HUES64 (cell line): Measurements from ENCODE around the gene RNF126.
A peak's percentile ranks its signal among the peaks of the same experiment; 100 is the strongest.

Experiments used
- H3K27ac ChIP-seq: 2 replicates; pipeline ENCODE4 v1.7.0; 2013; ENCODE audit warnings: low read depth, low read length, inconsistent platforms
- H3K27me3 ChIP-seq: 2 replicates; pipeline ENCODE4 v1.6.1; 2013; ENCODE audit warnings: mild to moderate bottlenecking, low read length; ENCODE audit not compliant: insufficient read depth
- H3K36me3 ChIP-seq: 2 replicates; pipeline ENCODE4 v1.6.1; 2013; ENCODE audit warnings: mild to moderate bottlenecking, low read length; ENCODE audit not compliant: insufficient read depth
- H3K4me1 ChIP-seq: 2 replicates; pipeline ENCODE4 v1.6.1; 2013; ENCODE audit warnings: mild to moderate bottlenecking, low read length, moderate library complexity; ENCODE audit not compliant: insufficient read depth
- H3K4me3 ChIP-seq: 2 replicates; pipeline ENCODE4 v1.5.1; 2013; ENCODE audit warnings: mild to moderate bottlenecking, low read length, moderate library complexity
- H3K9ac ChIP-seq: 2 replicates; pipeline ENCODE4 v1.6.1; 2013; ENCODE audit warnings: mild to moderate bottlenecking, low read depth, low read length
- H3K9me3 ChIP-seq: 2 replicates; pipeline ENCODE4 v1.6.1; 2013; ENCODE audit warnings: low read depth, low read length; ENCODE audit not compliant: insufficient read depth
- WGBS: fragments of 150-250, 120-280 bp; methylation state at CpG from one replicate; pipeline ENCODE4 v1.1.7; 2013; ENCODE audit warnings: missing lambda C conversion rate; 5-methylcytosine and 5-hydroxymethylcytosine counted together

The RNF126 gene

DNA sequence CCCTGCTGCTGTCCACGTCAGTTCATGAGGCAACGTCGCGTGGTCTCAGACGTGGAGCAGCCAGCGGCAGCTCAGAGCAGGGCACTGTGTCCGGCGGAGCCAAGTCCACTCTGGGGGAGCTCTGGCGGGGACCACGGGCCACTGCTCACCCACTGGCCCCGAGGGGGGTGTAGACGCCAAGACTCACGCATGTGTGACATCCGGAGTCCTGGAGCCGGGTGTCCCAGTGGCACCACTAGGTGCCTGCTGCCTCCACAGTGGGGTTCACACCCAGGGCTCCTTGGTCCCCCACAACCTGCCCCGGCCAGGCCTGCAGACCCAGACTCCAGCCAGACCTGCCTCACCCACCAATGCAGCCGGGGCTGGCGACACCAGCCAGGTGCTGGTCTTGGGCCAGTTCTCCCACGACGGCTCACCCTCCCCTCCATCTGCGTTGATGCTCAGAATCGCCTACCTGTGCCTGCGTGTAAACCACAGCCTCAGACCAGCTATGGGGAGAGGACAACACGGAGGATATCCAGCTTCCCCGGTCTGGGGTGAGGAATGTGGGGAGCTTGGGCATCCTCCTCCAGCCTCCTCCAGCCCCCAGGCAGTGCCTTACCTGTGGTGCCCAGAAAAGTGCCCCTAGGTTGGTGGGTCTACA is 19.8 kb upstream of the RNF126 start:
- 94% methylated on average over 25 of the region's 25 CpGs for WGBS
- no peak overlapping the region for H3K9ac ChIP-seq
- no peaks in the 10 kb centered on the region for H3K4me1 ChIP-seq
- H3K4me3 ChIP-seq = no peak overlapping the region
- no peaks in the 10 kb centered on the region for H3K27me3 ChIP-seq
- no peaks in the 10 kb centered on the region for H3K36me3 ChIP-seq
- H3K27ac ChIP-seq = no peak overlapping the region
- H3K9me3 ChIP-seq = no peaks in the 10 kb centered on the region

DNA sequence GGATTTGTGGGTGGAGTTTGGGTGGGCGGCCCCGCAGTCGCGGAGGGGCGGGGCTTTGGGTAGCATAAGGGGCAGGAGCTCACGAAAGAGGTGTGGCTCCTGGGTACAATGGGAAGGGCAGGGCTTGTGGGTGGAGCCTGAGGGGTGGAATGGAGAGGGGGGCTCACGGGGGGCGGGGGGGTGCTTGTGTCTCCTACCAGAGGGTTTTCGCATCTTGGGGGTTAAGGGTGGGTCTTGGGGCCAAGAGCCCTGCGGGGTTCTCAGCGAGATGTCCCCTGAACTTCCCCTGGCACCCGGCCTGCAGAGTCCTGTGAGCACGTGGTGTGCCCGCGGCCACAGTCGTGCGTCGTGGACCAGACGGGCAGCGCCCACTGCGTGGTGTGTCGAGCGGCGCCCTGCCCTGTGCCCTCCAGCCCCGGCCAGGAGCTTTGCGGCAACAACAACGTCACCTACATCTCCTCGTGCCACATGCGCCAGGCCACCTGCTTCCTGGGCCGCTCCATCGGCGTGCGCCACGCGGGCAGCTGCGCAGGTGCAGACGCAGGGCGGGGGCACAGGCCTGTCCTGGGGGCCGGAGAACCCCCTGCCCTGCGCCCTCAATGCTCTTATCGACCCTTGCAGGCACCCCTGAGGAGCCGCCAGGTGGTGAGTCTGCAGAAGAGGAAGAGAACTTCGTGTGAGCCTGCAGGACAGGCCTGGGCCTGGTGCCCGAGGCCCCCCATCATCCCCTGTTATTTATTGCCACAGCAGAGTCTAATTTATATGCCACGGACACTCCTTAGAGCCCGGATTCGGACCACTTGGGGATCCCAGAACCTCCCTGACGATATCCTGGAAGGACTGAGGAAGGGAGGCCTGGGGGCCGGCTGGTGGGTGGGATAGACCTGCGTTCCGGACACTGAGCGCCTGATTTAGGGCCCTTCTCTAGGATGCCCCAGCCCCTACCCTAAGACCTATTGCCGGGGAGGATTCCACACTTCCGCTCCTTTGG is 18.3 kb upstream of the RNF126 start:
- 82% methylated on average over 54 of the region's 54 CpGs for WGBS
- Histone ChIP-seq H3K27ac (no peak overlapping the region), H3K9me3 (no peaks in the 10 kb centered on the region), H3K4me3 (peak overlapping the region; percentile 98), H3K4me1 (no peaks in the 10 kb centered on the region), H3K36me3 (no peaks in the 10 kb centered on the region), H3K9ac (peak overlapping the region; percentile 87; the same call in 1 of the 2 replicates), H3K27me3 (peaks cover 7% of the 10 kb centered on the region)

DNA sequence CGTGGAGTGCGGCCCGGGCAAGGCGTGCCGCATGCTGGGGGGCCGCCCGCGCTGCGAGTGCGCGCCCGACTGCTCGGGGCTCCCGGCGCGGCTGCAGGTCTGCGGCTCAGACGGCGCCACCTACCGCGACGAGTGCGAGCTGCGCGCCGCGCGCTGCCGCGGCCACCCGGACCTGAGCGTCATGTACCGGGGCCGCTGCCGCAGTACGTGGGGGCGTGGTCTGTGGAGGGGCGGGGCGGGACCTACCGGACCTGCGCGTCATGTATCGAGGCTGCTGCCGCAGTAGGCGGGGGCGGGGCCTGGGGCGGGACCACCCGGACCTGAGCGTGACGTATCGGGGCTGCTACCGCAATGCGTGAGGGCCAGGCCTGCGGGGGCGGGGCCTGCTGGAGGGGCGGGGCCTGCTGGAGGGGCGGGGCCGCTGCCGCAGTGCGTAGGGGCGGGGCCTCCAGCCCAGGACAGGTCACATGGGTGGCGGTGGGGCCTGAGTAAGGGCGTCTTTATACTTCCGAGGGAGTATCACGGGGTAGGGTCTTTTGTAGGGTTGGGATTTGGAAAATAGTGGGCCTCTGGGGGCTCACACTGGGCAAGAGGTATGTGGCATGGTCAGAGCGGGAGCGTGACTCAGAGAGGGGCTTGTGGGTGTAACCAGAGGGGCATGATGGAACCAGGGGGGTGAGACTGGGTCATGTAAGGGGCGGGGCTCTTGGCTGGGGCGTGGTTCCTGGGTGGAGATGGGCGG is 17.4 kb upstream of the RNF126 start:
- H3K36me3 ChIP-seq = no peaks in the 10 kb centered on the region
- peak overlapping the region; percentile 88 for H3K9ac ChIP-seq
- H3K4me3 ChIP-seq = peak overlapping the region; percentile 98
- under 1% methylated on average over 70 of the region's 70 CpGs for WGBS
- no peaks in the 10 kb centered on the region for H3K9me3 ChIP-seq
- H3K27ac ChIP-seq = peak overlapping the region; percentile 87
- peaks cover 14% of the 10 kb centered on the region for H3K27me3 ChIP-seq
- H3K4me1 ChIP-seq = no peaks in the 10 kb centered on the region

DNA sequence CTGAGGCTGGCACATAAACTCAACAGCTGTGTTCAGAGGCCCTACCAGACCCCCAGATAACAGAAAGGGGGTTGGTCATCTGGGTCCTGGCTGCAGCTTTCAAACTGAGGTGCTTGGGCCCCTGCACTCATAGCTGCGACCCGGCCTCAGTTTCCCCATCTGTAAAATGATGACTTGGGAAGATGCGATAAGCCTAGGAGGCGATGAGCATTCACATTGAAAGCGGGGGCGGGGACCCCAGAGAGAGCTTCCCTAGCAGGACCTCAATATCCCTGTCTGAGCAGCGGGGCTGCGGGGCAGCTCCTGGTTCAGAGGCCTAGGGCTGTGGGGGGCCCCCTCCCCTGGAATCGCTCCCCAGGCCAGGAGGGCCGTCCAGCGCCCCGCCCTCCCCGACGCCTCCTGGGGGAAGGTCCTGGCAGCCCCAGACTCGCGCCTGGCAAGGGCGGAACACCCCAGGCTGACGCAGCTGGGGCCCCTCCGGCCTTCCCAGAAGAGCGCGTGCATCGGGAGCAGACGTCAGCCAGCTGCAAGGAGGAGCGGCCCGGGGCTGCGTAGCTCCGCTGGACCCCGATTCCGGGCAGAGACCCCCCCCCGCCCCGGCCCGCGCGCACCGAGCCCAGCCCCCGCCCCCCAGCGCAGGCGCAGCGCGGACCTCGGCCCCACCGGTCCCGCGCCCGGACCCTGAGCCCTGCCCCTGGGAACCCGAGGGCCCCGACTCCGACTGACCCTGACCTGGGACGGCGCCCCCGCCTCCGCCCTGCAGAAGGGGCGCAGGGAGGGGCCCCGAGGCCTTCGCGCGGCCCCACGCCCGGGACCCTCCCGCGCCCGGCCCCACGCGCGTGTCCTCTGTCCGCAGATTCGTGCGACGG is 16.6 kb upstream of the RNF126 start:
- 6% methylated on average over 69 of the region's 69 CpGs for WGBS
- Histone ChIP-seq H3K9ac (peak overlapping the region; percentile 88), H3K4me3 (peak overlapping the region; percentile 84), H3K27me3 (peaks cover 19% of the 10 kb centered on the region), H3K4me1 (no peaks in the 10 kb centered on the region), H3K27ac (peak overlapping the region; percentile 87; the same call in 1 of the 2 replicates), H3K36me3 (no peaks in the 10 kb centered on the region), H3K9me3 (no peaks in the 10 kb centered on the region)

DNA sequence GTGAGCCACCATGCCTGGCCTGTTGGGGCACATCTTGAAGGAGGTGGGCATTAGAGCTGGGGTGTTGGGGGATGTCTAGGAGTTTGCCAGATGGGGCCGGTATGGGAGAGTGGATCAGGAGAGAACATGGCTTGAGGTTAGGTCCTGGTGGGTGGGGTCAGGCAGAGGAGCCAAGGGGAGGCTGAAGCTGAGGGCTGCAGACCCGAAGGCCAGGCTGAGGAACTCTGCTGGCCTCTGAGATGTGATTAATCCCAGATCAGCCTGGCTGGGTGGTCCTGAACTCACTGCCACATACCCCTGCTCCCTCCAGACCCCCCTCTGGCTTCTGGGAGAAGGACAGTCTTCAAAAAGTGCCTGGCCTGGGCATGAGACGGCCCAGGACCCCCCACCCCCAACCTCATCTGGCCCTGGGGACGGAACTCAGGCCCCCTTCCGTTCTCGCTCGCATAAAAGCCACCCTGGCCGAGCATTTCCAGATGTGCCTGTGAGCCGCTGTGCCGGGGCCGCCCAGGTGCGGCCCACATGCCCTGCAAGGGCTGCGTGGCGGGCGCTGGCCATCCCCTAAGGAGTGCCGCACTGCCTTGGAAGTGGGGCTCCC is 15.9 kb upstream of the RNF126 start:
- no peak overlapping the region for H3K27ac ChIP-seq
- H3K9ac ChIP-seq = no peak overlapping the region
- no peaks in the 10 kb centered on the region for H3K4me1 ChIP-seq
- no peaks in the 10 kb centered on the region for H3K36me3 ChIP-seq
- 84% methylated on average over 16 of the region's 16 CpGs for WGBS
- H3K4me3 ChIP-seq = peak overlapping the region; percentile 84
- peaks cover 19% of the 10 kb centered on the region for H3K27me3 ChIP-seq
- H3K9me3 ChIP-seq = no peaks in the 10 kb centered on the region

DNA sequence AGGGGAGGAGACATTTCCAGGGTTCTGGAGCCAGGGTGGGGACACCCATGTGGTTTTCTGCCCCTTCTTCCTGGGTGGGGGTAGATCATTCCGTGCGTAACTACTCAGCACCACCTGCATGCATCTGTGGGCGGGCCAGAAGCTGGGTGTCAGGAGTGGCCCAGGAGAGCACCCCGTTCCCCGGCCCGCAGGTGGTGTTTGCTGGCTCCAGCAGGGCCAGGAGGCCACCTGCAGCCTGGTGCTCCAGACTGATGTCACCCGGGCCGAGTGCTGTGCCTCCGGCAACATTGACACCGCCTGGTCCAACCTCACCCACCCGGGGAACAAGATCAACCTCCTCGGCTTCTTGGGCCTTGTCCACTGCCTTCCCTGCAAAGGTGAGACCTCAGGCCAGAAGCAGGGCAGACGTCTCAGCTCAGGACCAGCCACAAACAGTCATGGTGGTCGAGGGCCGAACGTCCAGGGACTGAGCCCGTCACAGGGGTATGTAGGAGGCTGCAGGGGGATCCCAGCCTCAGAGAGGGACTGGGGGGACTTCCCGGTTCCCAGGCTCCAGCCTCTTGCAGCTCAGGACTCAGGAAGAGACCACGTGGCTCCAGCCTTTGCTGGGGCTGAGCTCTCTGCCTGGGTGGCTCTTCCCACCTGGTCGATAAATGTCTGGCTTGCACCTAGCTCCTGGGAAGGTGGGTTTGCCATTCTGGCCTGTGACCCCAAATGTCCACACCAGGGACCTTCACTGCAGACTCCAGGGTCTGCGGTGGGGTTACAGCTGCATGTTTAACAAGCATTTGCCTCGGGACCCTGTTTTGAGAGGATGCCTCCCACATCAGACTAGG is 14.8 kb upstream of the RNF126 start:
- Histone ChIP-seq H3K4me1 (no peaks in the 10 kb centered on the region), H3K9ac (no peak overlapping the region), H3K27me3 (peaks cover 19% of the 10 kb centered on the region), H3K9me3 (no peaks in the 10 kb centered on the region), H3K4me3 (no peak overlapping the region), H3K36me3 (no peaks in the 10 kb centered on the region), H3K27ac (no peak overlapping the region)
- 79% methylated on average over 22 of the region's 22 CpGs for WGBS

DNA sequence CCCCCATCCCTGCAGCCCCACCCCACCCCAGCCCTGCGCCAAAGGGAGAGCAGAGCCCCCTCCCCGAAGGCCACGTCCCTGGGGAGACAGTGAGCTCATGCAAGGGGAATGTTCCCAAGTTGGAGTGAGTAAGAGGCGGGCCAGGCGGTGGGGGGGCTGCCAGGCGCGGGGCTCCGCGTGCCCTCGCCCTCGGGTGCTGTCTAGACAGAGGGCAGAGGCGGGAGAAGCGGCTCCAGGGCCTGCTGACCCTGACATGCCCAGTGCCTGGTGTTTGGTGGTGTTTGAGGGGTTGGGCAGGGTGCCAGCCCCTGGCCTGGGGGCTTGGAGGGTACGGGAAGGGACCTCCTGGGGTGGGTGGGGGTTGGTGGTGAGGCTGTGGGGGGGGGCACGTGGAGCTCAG is 14.2 kb upstream of the RNF126 start:
- no peaks in the 10 kb centered on the region for H3K9me3 ChIP-seq
- no peaks in the 10 kb centered on the region for H3K36me3 ChIP-seq
- 23% methylated on average over 15 of the region's 15 CpGs for WGBS
- no peak overlapping the region for H3K4me3 ChIP-seq
- no peaks in the 10 kb centered on the region for H3K4me1 ChIP-seq
- H3K27me3 ChIP-seq = peaks cover 19% of the 10 kb centered on the region
- H3K27ac ChIP-seq = no peak overlapping the region
- H3K9ac ChIP-seq = no peak overlapping the region

DNA sequence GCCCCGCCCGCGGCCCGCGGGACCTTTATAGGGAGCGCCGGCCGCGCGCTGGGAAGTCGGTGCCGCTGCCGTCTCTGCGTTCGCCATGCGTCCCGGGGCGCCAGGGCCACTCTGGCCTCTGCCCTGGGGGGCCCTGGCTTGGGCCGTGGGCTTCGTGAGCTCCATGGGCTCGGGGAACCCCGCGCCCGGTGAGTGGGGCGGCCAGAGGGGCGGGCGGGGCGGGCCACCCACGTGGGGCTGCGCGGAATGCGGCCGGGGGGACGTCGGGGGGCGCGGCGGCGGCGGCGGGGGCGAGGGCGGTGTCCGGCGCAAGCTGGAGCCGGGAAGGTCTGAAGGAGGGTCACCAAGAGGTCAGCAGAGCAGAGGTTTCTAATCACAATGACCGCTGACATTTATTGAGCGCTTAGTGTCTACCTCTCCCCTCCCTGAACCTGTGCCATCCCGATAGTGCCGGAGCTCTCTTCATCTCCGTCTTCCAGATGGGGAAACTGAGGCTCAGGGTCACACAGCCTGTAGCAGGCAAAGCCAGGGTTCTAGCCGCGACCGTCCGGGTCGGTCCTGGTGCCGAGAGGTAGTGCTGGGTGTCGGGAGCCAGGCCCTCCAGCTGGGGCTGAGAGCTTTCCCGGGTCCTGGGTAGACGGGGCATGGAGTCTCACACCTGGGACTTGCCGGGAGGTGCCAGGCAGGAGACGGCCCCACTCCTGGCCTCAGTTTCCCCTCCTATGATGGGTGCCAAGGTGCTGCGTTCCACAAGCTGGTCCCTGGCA is 13.5 kb upstream of the RNF126 start, which contains the start of gene FSTL3:
Gene FSTL3, plus strand, starts transcription at position 54 of the 767 bp plus-strand sequence. Its CDS starts 32 bp downstream, at position 86.
- 13% methylated on average over 63 of the region's 63 CpGs for WGBS

DNA sequence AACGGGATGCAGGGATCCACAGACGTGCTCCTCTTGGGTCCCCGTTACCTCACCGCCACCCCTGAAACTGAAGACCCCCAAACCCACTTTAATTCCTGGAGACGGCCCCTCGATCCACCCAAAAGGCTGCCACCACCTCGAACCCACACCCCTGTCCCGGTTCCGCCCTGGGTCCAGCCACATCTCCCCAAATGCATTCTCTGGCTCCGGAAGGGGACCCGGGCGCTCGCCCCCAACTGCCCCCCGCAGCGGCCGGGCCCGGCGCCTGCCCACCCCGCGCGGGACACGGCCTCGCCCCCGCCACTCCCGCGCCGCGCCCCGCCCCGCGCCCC is 13.0 kb upstream of the RNF126 start:
- Histone ChIP-seq H3K36me3 (no peaks in the 10 kb centered on the region), H3K4me3 (no peak overlapping the region), H3K9me3 (no peaks in the 10 kb centered on the region), H3K27me3 (peaks cover 19% of the 10 kb centered on the region), H3K27ac (no peak overlapping the region), H3K9ac (no peak overlapping the region), H3K4me1 (no peaks in the 10 kb centered on the region)
- WGBS = 23% methylated on average over 31 of the region's 31 CpGs

More for the DNA sequence above, 13.5 kb upstream of the RNF126 start, which contains the start of gene FSTL3:
- Histone ChIP-seq H3K9me3 (no peaks in the 10 kb centered on the region), H3K27ac (no peak within 1 kb of the TSS), H3K27me3 (peaks cover 19% of the 10 kb centered on the region), H3K4me1 (no peaks in the 10 kb centered on the region), H3K9ac (no peak within 1 kb of the TSS), H3K36me3 (no peaks in the 10 kb centered on the region), H3K4me3 (no peak within 1 kb of the TSS; the same call in 1 of the 2 replicates)
